Activated T-helper 1 cell treated with anti-CD3 and anti-CD28 coated beads, Interleukin-12 subunit alpha, Interleukin-12 subunit beta, Interleukin-2, Interleukin-4 antibody, amounts not matched to agents 30 ng/mL and 10 ng/mL and 1 ng/mL, durations not matched to agents 14 hours and 24 hours and 36 hours (primary cell): ENCODE measurements around the gene CHML. TPM values are rescaled to one million over a fixed set of nuclear protein-coding genes. Genes with fewer than 3 reads are reported as not detected.
A peak's percentile ranks its signal among the peaks of the same experiment; 100 is the strongest.
"Not testable (repeated sequence)": the region's sequence is repeated elsewhere in the genome, so short reads cannot be mapped to it uniquely, and the experiment has no call there.

Source experiments
- DNase-seq: peaks from one replicate; pipeline ENCODE4 v3.0.0; 2021; ENCODE audit warnings: low spot score
- H3K27ac Mint-ChIP-seq: one replicate; pipeline ENCODE4 v1.8.0; 2021; ENCODE audit warnings: mild to moderate bottlenecking, mixed read lengths
- H3K27me3 Mint-ChIP-seq: one replicate; pipeline ENCODE4 v1.8.0; 2022; ENCODE audit warnings: mild to moderate bottlenecking, moderate library complexity, mixed read lengths; ENCODE audit not compliant: insufficient read depth
- H3K36me3 Mint-ChIP-seq: one replicate; pipeline ENCODE4 v1.8.0; 2021; ENCODE audit warnings: low read depth, mixed read lengths
- H3K4me1 Mint-ChIP-seq: one replicate; pipeline ENCODE4 v1.8.0; 2021; ENCODE audit warnings: low read depth, mixed read lengths
- H3K4me3 Mint-ChIP-seq: one replicate; pipeline ENCODE4 v1.8.0; 2021; ENCODE audit warnings: mild to moderate bottlenecking, moderate library complexity, mixed read lengths
- H3K9me3 Mint-ChIP-seq: one replicate; pipeline ENCODE4 v1.8.0; 2021; ENCODE audit warnings: mixed read lengths
- intact Hi-C: fragments of 100-400 bp; cut with micrococcal nuclease; formaldehyde crosslinking; loops from one replicate; pipeline ENCODE4 v1.15.1; 2024
- total RNA-seq: library from RNA; stranded (reverse); gene quantifications from 2 replicates; pipeline ENCODE4 v1.2.3, GENCODE V29; 2022

CHML gene
- total RNA-seq, 1 donor from 2014 or later, result 17.8 TPM

DNA sequence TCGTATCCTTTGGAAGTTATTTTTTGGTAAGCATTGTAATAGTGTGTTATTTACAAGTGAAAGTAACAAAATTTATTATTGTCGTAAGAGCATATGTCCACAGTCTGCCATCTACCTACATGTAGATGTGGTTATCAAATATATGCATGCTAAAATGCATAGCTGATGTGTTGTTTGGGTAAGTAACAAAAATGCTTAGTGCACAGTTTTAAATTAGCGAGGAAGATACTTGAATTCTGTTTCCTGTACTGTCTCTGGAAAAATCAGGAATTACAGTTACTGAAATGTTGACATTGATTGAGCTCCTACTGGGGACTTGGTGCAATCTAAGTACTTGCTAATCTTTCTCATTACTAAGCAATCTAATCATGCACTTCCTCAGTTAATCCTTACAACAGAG, 26.2 kb upstream of the CHML start:
- no peaks in the 10 kb centered on the region for H3K36me3 Mint-ChIP-seq
- H3K27me3 Mint-ChIP-seq, result no peaks in the 10 kb centered on the region
- H3K4me3 Mint-ChIP-seq, result no peak overlapping the region
- H3K27ac Mint-ChIP-seq, result no peak overlapping the region
- H3K9me3 Mint-ChIP-seq, result no peaks in the 10 kb centered on the region
- no peak for DNase-seq
- H3K4me1 Mint-ChIP-seq, result no peaks in the 10 kb centered on the region
- intact Hi-C loops, result no loop called here

- H3K9me3 Mint-ChIP-seq, result no peaks in the 10 kb centered on the region
- DNase-seq, result no peak
- intact Hi-C loops, result no loop called here
- H3K36me3 Mint-ChIP-seq, result no peaks in the 10 kb centered on the region
- H3K4me3 Mint-ChIP-seq, result no peak overlapping the region
- no peak overlapping the region for H3K27ac Mint-ChIP-seq
- H3K27me3 Mint-ChIP-seq, result no peaks in the 10 kb centered on the region
- no peaks in the 10 kb centered on the region for H3K4me1 Mint-ChIP-seq
Measured at GRCh38 chr1:241660424-241660972, 20.3 kb upstream of the CHML start.

DNA sequence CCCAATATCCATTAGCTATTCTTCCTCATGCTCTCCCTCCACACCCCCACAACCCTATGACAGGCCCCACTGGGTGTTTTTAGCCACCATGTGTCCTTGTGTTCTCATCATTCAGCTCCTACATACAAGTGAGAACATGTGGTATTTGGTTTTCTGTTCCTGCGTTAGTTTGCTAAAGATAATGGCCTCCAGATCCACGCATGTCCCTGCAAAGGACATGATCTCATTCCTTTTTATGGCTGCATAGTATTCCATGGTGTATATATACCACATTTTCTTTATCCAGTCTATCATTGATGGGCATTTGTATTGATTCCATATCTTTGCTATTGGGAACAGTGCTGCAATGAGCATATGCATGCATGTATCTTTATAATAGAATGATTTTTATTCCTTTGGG, 18.8 kb upstream of the CHML start:
- intact Hi-C loops, H3K4me3 Mint-ChIP-seq, H3K4me1 Mint-ChIP-seq, H3K27me3 Mint-ChIP-seq, H3K27ac Mint-ChIP-seq, H3K9me3 Mint-ChIP-seq, H3K36me3 Mint-ChIP-seq, DNase-seq: not testable (repeated sequence)

- DNase-seq, result no peak
- Mint-ChIP-seq H3K36me3 (no peaks in the 10 kb centered on the region), H3K27ac (no peak overlapping the region), H3K4me1 (no peaks in the 10 kb centered on the region), H3K9me3 (no peaks in the 10 kb centered on the region), H3K4me3 (no peak overlapping the region), H3K27me3 (no peaks in the 10 kb centered on the region)
- intact Hi-C loops, result no loop called here
Measured at GRCh38 chr1:241658081-241658793, 18.1 kb upstream of the CHML start.

GRCh38 chr1:241654641-241655040, 14.5 kb upstream of the CHML start:
- no peaks in the 10 kb centered on the region for H3K4me1 Mint-ChIP-seq
- H3K36me3 Mint-ChIP-seq, result no peaks in the 10 kb centered on the region
- no peak overlapping the region for H3K27ac Mint-ChIP-seq

DNA sequence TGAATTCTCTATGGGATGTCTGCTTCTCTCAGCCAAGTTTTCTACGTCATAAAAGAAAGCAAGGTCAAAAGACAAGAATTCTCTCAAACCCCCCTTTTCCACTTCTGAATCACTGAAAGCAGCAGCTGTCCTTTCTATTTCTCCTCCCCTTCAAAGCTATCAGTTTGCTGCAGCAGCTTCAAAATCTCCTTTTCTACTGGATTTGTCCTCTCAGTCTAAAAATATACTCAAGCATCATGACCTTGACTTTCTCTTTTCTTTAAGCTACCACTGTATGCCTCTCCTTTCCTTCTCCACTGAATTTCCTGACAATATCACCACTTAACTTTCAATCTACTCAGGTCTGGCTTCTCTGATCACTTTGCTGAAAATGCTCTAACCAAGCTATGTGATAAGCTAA, 13.8 kb upstream of the CHML start:
- no peak overlapping the region for H3K4me3 Mint-ChIP-seq
- no peaks in the 10 kb centered on the region for H3K4me1 Mint-ChIP-seq
- no peaks in the 10 kb centered on the region for H3K36me3 Mint-ChIP-seq
- H3K27me3 Mint-ChIP-seq, result peaks cover 2% of the 10 kb centered on the region
- no peaks in the 10 kb centered on the region for H3K9me3 Mint-ChIP-seq
- no peak for DNase-seq
- no peak overlapping the region for H3K27ac Mint-ChIP-seq
- intact Hi-C loops, result no loop called here

More at GRCh38 chr1:241654641-241655040, 14.5 kb upstream of the CHML start:
- Mint-ChIP-seq H3K9me3 (no peaks in the 10 kb centered on the region), H3K4me3 (no peak overlapping the region), H3K27me3 (peaks cover 2% of the 10 kb centered on the region)
- DNase-seq, result no peak
- intact Hi-C loops, result no loop called here

- intact Hi-C loops, result no loop called here
- peaks cover 2% of the 10 kb centered on the region for H3K27me3 Mint-ChIP-seq
- no peaks in the 10 kb centered on the region for H3K36me3 Mint-ChIP-seq
- no peaks in the 10 kb centered on the region for H3K9me3 Mint-ChIP-seq
- H3K4me1 Mint-ChIP-seq, result no peaks in the 10 kb centered on the region
- H3K27ac Mint-ChIP-seq, result no peak within 1 kb of the TSS
- no peak for DNase-seq
- H3K4me3 Mint-ChIP-seq, result no peak within 1 kb of the TSS
Measured at GRCh38 chr1:241652012-241652411, 11.8 kb upstream of the CHML start, which contains the start of gene WDR64. Gene WDR64, plus strand, starts transcription at chr1:241652281. Its CDS starts 204 bp downstream, at chr1:241652485.

- Mint-ChIP-seq H3K27me3 (peaks cover 2% of the 10 kb centered on the region), H3K4me3 (no peak overlapping the region), H3K9me3 (peaks cover 4% of the 10 kb centered on the region), H3K36me3 (no peaks in the 10 kb centered on the region), H3K4me1 (peaks cover 8% of the 10 kb centered on the region), H3K27ac (no peak overlapping the region)
- intact Hi-C loops, result no loop called here
- DNase-seq, result no peak
Measured at GRCh38 chr1:241648159-241648558, 8.0 kb upstream of the CHML start.

DNA sequence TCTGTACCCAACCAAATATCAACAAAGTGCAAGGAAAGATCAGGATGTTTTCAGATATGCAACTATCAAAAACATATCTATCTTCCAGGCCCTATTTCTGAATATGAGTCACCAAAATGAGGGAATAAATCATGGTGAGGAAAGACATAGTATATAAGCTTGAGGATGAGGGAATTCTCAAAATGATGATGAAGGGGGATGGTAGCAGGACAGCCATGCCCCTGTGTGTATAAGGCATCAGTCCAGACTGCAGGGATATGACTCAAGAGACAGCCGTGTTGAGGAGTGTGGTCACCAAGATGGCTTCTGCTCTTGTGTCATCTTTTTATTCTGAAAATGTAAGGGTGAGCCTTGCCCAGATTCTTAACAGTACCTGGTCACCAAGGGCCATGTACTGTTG, 7.5 kb upstream of the CHML start:
- peaks cover 8% of the 10 kb centered on the region for H3K4me1 Mint-ChIP-seq
- no peaks in the 10 kb centered on the region for H3K36me3 Mint-ChIP-seq
- H3K4me3 Mint-ChIP-seq, result no peak overlapping the region
- no peak for DNase-seq
- H3K9me3 Mint-ChIP-seq, result peaks cover 4% of the 10 kb centered on the region
- H3K27me3 Mint-ChIP-seq, result peaks cover 2% of the 10 kb centered on the region
- intact Hi-C loops, result no loop called here
- no peak overlapping the region for H3K27ac Mint-ChIP-seq

- intact Hi-C loops, result no loop called here
- no peak overlapping the region for H3K27ac Mint-ChIP-seq
- peaks cover 8% of the 10 kb centered on the region for H3K4me1 Mint-ChIP-seq
- DNase-seq, result no peak
- H3K27me3 Mint-ChIP-seq, result peaks cover 2% of the 10 kb centered on the region
- peaks cover 9% of the 10 kb centered on the region for H3K9me3 Mint-ChIP-seq
- no peak overlapping the region for H3K4me3 Mint-ChIP-seq
- H3K36me3 Mint-ChIP-seq, result no peaks in the 10 kb centered on the region
Measured at GRCh38 chr1:241646201-241646600, 6.0 kb upstream of the CHML start.

- Mint-ChIP-seq H3K27me3 (no peaks in the 10 kb centered on the region), H3K4me1 (peaks cover 16% of the 10 kb centered on the region), H3K36me3 (no peaks in the 10 kb centered on the region), H3K9me3 (peaks cover 9% of the 10 kb centered on the region), H3K27ac (no peak overlapping the region), H3K4me3 (no peak overlapping the region)
- intact Hi-C loops, result no loop called here
- no peak for DNase-seq
Measured at GRCh38 chr1:241645199-241645598, 5.0 kb upstream of the CHML start.

DNA sequence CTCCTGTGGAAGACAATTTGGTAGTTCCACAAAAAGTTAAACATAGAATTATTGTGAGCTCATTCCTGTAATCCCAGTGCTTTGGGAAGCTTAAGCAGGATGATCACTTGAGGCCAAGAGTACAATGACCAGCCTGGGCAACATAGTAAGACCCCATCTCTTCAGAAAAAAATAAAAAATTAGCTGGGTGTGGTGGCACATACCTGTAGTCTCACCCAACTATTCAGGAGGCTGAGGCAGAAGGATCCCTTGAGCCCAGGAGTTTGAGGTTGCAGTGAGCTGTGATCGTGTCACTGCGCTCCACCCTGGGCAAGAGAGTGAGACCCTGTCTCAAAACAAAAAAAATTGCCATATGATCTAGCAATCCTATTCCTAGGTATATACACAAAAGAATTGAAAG, 4.1 kb upstream of the CHML start:
- Mint-ChIP-seq H3K27me3 (no peaks in the 10 kb centered on the region), H3K27ac (peak overlapping the region; percentile 46), H3K4me1 (peaks cover 16% of the 10 kb centered on the region), H3K4me3 (no peak overlapping the region), H3K9me3 (peaks cover 9% of the 10 kb centered on the region), H3K36me3 (no peaks in the 10 kb centered on the region)
- intact Hi-C loops, result no loop called here
- no peak for DNase-seq

DNA sequence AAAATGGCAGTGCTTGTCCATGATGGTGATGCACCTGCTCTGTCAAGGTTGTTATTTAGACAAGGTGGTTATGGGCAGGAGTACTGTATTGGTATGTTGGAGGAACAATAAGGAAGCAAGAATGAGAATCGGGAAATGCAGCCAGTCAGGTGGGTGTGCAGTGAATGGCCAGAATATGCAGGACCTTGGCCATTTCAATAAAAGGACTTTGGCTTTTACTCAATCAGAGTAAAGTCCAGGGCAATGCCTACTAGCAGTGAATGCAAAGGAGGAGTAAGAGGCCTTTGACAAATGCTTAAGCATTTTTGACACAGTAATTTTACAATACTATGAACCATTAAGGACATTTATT, 2.4 kb upstream of the CHML start:
- H3K27ac Mint-ChIP-seq, result no peak overlapping the region
- DNase-seq, result no peak
- intact Hi-C loops, result no loop called here
- H3K4me1 Mint-ChIP-seq, result peaks cover 31% of the 10 kb centered on the region
- H3K4me3 Mint-ChIP-seq, result no peak overlapping the region
- peaks cover 9% of the 10 kb centered on the region for H3K9me3 Mint-ChIP-seq
- no peaks in the 10 kb centered on the region for H3K27me3 Mint-ChIP-seq
- H3K36me3 Mint-ChIP-seq, result peaks cover 8% of the 10 kb centered on the region
